OCI-LY1 (cell line): Measurements from ENCODE around the gene AMY2A.
"Not testable (repeated sequence)": the region's sequence is repeated elsewhere in the genome, so short reads cannot be mapped to it uniquely, and the experiment has no call there.

Experiments used
- H2AFZ ChIP-seq: fragments of 200-600 bp; sonication (generic), shearing (Covaris generic); 2 replicates; pipeline ENCODE4 v1.6.0; 2014; ENCODE audit warnings: antibody characterized with exemption, mild to moderate bottlenecking, low read length
- H3F3A ChIP-seq: fragments of 200-600 bp; sonication (generic), shearing (Covaris generic); 2 replicates; pipeline ENCODE4 v1.6.0; 2014; ENCODE audit warnings: mild to moderate bottlenecking, antibody characterized with exemption, low read length, moderate library complexity; ENCODE audit not compliant: insufficient read depth
- H3K27ac ChIP-seq: fragments of 200-600 bp; sonication (generic); 2 replicates; pipeline ENCODE4 v1.5.1; 2014; ENCODE audit warnings: low read length, mixed run types, mild to moderate bottlenecking, low read depth; ENCODE audit not compliant: poor library complexity, severe bottlenecking
- H3K27me3 ChIP-seq: fragments of 200-600 bp; sonication (generic); 2 replicates; pipeline ENCODE4 v1.6.0; 2014; ENCODE audit warnings: antibody characterized with exemption, mild to moderate bottlenecking, low read length, moderate library complexity; ENCODE audit not compliant: insufficient read depth
- H3K36me3 ChIP-seq: fragments of 200-600 bp; sonication (generic); 2 replicates; pipeline ENCODE4 v1.6.1; 2014; ENCODE audit warnings: mild to moderate bottlenecking, antibody characterized with exemption, low read length, moderate library complexity, mixed read lengths; ENCODE audit not compliant: insufficient read depth
- H3K4me1 ChIP-seq: fragments of 200-600 bp; sonication (generic); 2 replicates; pipeline ENCODE4 v1.5.1; 2014; ENCODE audit warnings: mild to moderate bottlenecking, low read length, moderate library complexity; ENCODE audit not compliant: insufficient read depth, severe bottlenecking
- H3K4me2 ChIP-seq: fragments of 200-600 bp; sonication (generic), shearing (Covaris generic); 2 replicates; pipeline ENCODE4 v1.6.1; 2014; ENCODE audit warnings: low read length
- H3K4me3 ChIP-seq: fragments of 200-600 bp; sonication (generic); 2 replicates; pipeline ENCODE4 v1.5.1; 2014; ENCODE audit warnings: low read length, low read depth, mild to moderate bottlenecking, mixed read lengths; ENCODE audit not compliant: poor library complexity, severe bottlenecking
- H3K79me2 ChIP-seq: fragments of 200-600 bp; shearing (Covaris generic); 2 replicates; pipeline ENCODE4 v1.6.1; 2016; ENCODE audit warnings: mixed run types, low read length, mixed read lengths; ENCODE audit not compliant: insufficient read depth
- H3K9ac ChIP-seq: fragments of 200-600 bp; sonication (generic), shearing (Covaris generic); 2 replicates; pipeline ENCODE4 v1.6.1; 2014; ENCODE audit warnings: mild to moderate bottlenecking, low read length, mixed read lengths
- H3K9me2 ChIP-seq: fragments of 200-600 bp; sonication (generic), shearing (Covaris generic); 2 replicates; pipeline ENCODE4 v1.6.1; 2014; ENCODE audit warnings: low read depth, mild to moderate bottlenecking, low read length, mixed read lengths
- H3K9me3 ChIP-seq: fragments of 200-600 bp; shearing (Covaris generic); 2 replicates; pipeline ENCODE4 v1.6.1; 2014; ENCODE audit warnings: low read length, mixed read lengths
- H4K20me1 ChIP-seq: fragments of 200-600 bp; sonication (generic), shearing (Covaris generic); 2 replicates; pipeline ENCODE4 v1.6.0; 2016; ENCODE audit warnings: mild to moderate bottlenecking, low read length; ENCODE audit not compliant: insufficient read depth

Gene AMY2A

DNA sequence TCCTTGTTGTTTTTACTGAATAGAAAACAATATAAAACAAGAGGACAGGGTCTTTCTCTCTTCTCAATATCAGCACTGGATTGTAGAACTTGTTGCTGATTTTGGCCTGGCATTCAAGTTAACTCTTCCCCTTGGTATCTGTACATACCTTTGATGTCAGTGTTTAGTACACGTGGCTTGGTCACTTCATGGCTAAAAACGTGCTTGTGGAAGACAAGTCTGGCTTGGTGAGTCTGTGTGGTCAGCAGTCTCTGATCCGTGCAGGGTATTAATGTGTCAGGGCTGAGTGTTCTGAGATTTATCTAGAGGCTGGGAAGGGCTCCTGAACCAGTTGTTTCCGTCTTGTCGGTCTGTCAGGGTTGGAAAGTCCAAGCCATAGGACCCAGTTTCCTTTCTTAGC is 38.2 kb downstream of the AMY2A start, which contains the start of gene AMY1A:
AMY1A (plus strand) TSS at position 301 of the 400 bp plus-strand sequence. CDS start 571 bp downstream, outside the sequence.
- H3K27me3 ChIP-seq, H3K27ac ChIP-seq, H3K9me2 ChIP-seq, H4K20me1 ChIP-seq, H3K36me3 ChIP-seq, H3K79me2 ChIP-seq, H3F3A ChIP-seq, H3K4me1 ChIP-seq, H2AFZ ChIP-seq, H3K9ac ChIP-seq, H3K4me3 ChIP-seq, H3K9me3 ChIP-seq, H3K4me2 ChIP-seq: not testable (repeated sequence)
